Measurements from ENCODE around the gene TUBA3D.
"Not testable (repeated sequence)": the region's sequence is repeated elsewhere in the genome, so short reads cannot be mapped to it uniquely, and the experiment has no call there.

GRCh38 chr2:131495506-131495905 is 19.6 kb downstream of the TUBA3D start:
- TF ChIP-seq FOXK2 (IDR thresholded peaks at IDR 0.05); CTCF (CRISPR knock-in tag; IDR thresholded peaks at IDR 0.05); RAD51 (IDR thresholded peaks at IDR 0.05; ENCODE audit: borderline replicate concordance); MEF2D (CRISPR knock-in tag; IDR thresholded peaks at IDR 0.05): not testable (repeated sequence)

Measured in HepG2 (cell line).